Fibroblast of skin of scalp (primary cell): ENCODE data around the gene GPR12.
"Not testable (repeated sequence)": the region's sequence is repeated elsewhere in the genome, so short reads cannot be mapped to it uniquely, and the experiment has no call there.

ENCODE experiments used
- DNase-seq: peaks from one replicate; pipeline ENCODE4 v3.0.0-alpha.2; 2013

The GPR12 gene

GRCh38 chr13:26747706-26748105 is 12.9 kb downstream of the GPR12 start:
- DNase-seq = no peak

- DNase-seq = no peak
Measured at GRCh38 chr13:26743971-26744370, 16.6 kb downstream of the GPR12 start.

DNA sequence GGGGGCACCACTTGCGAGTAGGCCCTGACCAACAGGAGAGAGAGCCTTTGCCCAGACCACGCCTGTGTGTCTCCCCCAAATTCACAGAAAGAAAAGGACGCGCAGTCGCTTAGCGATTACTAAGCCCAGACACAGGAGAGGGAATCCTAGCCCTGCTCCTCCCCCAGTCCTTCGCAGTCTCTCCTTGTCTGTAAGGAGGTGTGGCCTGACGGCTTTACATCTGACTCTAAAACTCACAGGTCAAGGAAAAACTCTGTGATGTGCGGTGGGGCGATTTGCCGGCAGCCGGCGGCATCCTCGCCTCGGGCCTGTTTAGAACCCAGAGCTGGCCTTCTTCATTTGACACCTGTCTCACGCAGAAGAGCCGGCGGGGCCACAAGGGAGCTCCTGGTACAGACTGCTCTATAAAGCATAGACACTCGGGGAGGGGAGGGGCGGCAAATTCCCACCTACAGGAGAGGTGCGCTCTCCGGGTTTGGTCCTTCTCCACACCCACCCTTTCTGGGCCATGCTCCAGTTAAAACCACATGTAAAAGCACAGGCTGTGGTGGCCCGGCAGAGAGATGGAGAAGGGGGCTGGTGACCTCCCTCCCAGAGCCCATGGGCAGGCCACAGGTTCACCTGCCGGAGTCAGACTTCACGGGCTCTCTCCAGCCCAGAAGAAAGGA is 17.8 kb downstream of the GPR12 start:
- no peak for DNase-seq

- DNase-seq = no peak
Measured at GRCh38 chr13:26735677-26736076, 24.9 kb downstream of the GPR12 start.

DNA sequence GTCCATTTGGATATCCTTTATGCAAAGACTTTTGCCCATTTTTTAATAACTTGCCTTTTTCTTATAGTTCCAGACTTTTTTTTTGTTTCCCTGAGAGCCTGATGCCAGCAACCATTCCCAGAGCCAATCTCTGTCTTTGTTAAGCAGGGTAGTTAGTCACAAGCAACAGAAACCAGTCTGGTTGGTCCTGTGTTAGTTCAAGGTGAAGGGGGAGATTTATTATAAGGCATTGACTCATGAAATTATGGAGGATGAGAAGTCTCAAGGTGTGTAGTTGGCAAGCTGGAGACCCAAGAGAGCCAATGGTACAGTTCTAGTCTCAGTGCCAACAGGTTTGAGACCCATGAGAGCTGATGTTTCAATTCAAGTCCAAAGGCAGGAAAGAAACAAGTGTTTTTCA is 33.0 kb downstream of the GPR12 start:
- DNase-seq = no peak

DNA sequence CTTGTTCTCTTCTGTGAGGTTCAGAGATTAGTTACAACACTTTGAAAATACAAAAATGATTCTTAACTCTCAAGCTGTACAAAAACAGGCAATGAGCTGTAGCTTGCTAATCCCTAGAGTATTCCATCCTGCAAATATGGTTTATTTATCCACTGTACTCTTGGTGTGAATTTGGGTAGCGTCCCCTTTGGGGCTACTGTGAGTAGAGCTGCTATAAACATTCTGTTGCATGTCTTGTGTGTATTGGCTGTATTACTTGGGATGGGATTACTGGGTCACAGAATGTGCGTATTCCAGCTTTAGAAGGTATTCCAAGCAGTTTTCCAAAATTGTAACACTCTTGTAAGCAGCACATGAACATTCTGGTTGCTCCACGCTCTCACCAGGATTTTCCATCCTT is 33.5 kb downstream of the GPR12 start:
- no peak for DNase-seq

DNA sequence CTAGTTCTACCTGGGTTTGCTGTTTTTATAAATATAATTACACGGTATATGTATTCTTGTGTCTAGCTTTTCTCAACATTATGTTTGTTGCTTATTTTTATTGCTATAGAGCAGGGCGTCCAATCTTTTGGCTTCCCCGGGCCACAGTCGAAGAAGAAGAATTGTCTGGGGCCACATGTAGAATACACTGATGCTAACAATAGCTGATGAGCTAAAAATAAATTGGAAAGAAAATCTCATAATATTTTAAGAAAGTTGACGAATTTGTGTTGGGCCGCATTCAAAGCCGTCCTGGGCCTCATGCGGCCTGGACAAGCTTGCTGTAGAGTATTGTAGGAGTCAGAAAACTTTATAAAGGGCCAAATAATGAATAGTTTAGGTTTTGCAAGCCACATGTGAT is 33.9 kb downstream of the GPR12 start:
- no peak for DNase-seq

- not testable (repeated sequence) for DNase-seq
Measured at GRCh38 chr13:26723620-26724019, 37.0 kb downstream of the GPR12 start.

DNA sequence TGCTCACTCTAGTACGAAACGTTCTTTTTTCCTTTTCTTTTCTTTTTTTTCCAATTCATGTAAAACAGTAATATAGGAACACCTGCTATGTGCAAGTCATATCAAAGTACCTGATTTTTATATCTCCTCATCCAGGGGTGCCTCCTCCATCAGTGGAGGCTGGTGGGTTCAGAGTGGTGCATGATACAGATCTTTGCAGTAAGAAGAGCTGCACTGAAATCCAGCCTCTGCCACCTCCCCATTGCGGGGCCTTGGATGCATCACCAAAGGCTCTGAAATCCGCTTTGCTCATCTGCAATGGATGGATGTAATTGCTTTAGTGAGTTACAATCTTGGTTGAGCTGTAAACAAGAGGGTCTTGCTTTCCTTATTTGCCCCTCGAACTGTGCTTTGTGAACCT is 38.3 kb downstream of the GPR12 start:
- DNase-seq = no peak

GRCh38 chr13:26721251-26722121 is 39.1 kb downstream of the GPR12 start:
- no peak for DNase-seq

DNA sequence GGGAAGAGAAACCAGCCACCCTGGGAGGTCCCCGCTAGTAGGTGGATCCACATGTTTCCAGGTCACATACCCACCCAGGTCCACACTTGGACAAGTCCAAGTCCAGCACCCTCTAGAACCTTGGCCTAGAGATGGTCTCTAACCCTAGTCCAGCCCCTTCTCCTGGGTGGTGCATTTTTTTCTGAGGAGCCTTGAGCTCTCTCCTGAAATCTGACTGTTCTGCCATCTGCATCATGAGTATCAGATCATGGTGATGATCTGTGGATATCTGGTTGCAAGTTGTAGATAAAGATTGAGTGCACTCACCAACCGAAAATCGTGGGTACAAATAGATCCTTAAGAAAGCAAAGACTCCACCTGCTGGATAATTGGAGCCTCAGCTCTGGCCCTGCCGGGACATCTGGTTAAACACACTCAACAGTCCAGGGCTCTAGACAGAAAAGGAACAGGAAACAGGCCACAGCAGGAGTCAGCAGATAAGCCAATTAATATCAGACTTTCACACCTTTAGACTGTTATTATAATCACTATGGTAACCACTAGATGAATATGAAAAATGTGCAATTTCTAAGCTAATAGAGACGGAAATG is 41.1 kb downstream of the GPR12 start:
- no peak for DNase-seq

GRCh38 chr13:26718872-26719271 is 41.7 kb downstream of the GPR12 start:
- no peak for DNase-seq

DNA sequence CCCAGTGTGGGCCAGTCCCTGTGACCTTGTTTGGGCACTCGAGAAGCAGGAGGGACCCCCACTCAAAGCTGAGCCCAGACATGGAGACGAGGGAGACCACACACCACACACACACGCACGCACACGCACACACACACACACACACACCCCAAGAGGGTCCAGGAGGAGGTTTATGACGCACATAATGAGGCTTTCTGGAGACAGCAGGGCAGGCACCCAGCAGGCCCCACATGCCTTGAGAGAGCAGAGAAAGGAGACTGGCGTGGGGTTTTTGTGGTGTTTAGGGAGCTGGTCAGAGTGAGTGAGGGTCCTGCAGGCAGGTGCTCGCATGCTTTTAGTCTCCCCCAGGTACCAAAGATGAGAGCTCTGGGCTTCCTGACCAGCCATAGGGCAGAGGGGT is 42.4 kb downstream of the GPR12 start:
- DNase-seq = no peak

- no peak for DNase-seq
Measured at GRCh38 chr13:26716984-26717383, 43.6 kb downstream of the GPR12 start.

DNA sequence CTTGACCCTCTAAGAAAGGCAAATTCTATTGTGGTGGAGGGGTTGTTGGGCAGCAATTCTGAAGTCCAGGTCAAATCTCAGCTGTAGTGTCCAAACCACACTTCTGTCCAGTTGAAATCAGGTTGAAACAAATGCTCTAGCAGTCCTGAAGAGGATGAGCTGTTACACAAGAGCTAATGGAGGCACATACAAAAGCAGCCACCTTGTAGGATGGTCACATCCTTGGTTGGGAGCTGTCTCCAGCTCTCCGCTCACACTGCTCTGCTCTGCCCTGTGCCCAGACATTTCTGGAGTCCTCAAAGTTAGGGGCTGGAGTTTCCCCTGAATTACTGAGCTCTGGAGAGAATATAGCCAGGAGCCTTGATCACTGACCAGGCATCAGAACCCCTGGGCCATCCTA is 47.2 kb downstream of the GPR12 start:
- no peak for DNase-seq

GRCh38 chr13:26711211-26711610 is 49.4 kb downstream of the GPR12 start:
- DNase-seq = no peak

GRCh38 chr13:26710166-26710565 is 50.4 kb downstream of the GPR12 start:
- no peak for DNase-seq

DNA sequence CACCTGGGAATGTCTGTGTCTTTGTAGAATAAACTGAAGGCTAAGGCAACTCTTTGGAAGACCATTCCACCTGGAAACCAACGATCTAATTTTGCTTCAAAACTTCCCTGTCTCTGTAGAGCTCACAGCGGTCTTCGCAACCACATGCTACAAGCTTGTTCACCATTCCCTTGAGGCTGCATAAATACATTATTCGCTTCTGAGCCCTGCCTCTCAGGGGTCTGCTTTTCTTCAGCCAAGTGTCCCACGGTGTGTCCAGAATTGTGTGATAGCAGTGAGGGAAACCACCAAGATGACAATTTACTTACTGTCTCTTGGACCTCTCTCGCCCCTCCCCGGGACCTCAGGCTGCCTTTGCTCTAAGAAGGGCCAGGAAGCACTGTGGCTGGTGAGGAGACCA is 51.1 kb downstream of the GPR12 start:
- DNase-seq = no peak

GRCh38 chr13:26708007-26708297 is 52.6 kb downstream of the GPR12 start:
- no peak for DNase-seq

DNA sequence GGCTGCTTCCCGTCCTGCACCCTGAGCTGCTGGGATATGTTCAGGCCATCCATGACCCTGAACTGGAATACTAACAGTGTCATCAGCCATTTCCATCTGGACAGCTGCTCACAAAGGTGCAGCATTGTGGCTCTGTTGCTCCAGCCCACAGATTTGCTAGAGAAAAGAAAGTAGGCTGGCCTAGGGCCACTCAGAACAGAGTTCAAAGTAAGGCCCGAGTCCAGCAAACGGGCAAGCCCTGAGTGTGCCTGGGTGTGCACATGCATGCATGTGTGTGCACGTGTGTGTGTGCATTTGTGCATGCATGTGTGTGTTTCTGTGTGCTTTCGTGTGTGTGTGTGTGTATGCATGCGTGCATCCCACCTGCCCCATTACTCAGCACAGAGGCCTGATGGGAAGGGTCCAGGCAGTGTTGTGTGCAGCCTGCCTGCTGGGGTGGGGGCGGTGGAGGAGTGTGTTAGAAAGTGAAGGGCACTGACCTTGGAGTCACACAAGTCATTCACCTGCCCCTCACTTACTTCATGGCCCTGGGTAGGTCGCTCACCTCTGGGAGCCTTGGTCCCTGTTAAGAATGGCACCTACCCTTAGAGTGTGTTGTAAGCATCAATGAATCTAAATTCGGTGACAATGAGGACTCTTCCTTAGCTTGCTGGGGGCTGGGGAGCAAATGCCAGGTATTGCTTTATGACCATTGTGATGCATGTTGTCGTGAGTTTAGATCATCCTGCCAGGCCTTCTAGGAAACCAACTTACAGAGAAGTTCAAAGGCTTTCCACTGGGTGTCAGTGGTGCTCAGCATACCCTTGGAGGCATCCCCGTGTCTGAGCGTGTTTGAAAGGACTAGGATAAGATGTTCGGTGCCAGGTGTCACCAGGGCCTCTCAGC is 53.2 kb downstream of the GPR12 start:
- DNase-seq = peak; percentile 36

DNA sequence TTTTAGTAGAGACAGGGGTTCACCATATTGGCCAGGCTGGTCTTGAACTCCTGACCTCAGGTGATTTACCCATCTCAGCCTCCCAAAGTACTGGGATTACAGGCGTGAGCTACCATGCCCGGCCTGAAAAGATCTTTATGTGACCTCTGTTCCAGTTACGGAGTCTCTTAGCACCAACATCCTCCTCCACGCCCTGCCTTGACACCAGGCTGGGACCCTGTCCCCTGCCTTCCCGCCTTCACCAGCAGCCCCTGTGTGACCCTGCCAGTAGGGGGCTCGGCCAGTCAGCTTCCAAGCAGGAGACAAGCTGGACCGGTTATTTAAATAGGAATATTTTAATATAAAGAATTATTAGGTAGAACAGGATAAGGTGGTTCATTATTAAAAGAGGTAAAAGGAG is 54.2 kb downstream of the GPR12 start:
- DNase-seq = no peak

DNA sequence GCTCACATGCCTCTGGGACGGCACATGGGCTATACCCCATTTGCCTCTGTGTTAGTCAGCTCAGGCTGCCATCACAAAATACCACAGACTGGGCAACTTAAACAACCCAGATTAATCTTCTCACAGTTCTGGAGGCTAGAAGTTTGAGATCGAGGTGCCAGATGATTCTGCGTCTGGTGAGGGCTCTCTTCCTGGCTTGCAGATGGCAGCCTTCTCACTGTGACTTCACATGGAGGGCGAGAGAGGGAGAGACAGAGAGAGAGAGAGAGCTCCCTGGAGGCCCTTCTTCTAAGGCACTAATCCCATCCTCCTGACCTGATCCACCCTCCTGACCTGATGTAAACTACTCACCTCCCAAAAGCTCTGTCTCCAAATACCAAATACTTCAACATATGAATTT is 55.0 kb downstream of the GPR12 start:
- no peak for DNase-seq
